Measurements from ENCODE around the gene WDR70. TPM values are rescaled to one million over a fixed set of nuclear protein-coding genes. Genes with fewer than 3 reads are reported as not detected.
"Not testable (repeated sequence)": the region's sequence is repeated elsewhere in the genome, so short reads cannot be mapped to it uniquely, and the experiment has no call there.

WDR70 gene
- total RNA-seq, 1 donor from 2014 or later = 43.7 TPM

- intact Hi-C loops (cut with DNase I); ATAC-seq; DNase-seq (ENCODE audit: low spot score): not testable (repeated sequence)
Measured at GRCh38 chr5:37445783-37446182, 66.7 kb downstream of the WDR70 start.

DNA sequence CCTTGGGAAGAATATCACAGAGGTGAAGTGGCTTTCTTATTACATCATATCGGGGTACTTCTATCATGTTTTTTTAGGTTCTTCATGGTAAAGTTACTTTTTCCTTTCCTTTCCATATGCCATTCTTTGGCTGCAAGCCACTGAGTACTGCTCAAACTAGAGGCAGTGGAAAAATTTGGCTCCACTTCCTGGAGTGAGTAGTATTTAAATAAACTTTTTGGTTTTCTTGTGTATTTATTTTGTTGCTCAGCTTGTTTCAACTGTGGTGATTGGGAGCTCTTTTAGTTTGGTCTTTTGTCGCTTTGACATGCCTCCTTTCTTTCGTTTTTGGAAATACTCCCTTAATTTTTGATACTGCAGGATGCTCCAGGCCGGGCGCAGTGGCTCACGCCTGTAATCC lies 69.8 kb downstream of the WDR70 start:
- intact Hi-C loops (cut with DNase I) = no loop called here
- no peak for DNase-seq (ENCODE audit: low spot score)
- ATAC-seq = no peak

- DNase-seq (ENCODE audit: low spot score); ATAC-seq: not testable (repeated sequence)
- intact Hi-C loops (cut with DNase I) = loop anchor here (5.0 kb wide), 1 partner anchor 1150 kb away; the partner anchor contains the start of gene RANBP3L
Measured at GRCh38 chr5:37451991-37452390, 72.9 kb downstream of the WDR70 start.

GRCh38 chr5:37453252-37453651 lies 74.1 kb downstream of the WDR70 start:
- ATAC-seq; DNase-seq (ENCODE audit: low spot score): not testable (repeated sequence)
- intact Hi-C loops (cut with DNase I) = loop anchor here (5.0 kb wide), 1 partner anchor 1151 kb away; the partner anchor contains the start of gene RANBP3L

DNA sequence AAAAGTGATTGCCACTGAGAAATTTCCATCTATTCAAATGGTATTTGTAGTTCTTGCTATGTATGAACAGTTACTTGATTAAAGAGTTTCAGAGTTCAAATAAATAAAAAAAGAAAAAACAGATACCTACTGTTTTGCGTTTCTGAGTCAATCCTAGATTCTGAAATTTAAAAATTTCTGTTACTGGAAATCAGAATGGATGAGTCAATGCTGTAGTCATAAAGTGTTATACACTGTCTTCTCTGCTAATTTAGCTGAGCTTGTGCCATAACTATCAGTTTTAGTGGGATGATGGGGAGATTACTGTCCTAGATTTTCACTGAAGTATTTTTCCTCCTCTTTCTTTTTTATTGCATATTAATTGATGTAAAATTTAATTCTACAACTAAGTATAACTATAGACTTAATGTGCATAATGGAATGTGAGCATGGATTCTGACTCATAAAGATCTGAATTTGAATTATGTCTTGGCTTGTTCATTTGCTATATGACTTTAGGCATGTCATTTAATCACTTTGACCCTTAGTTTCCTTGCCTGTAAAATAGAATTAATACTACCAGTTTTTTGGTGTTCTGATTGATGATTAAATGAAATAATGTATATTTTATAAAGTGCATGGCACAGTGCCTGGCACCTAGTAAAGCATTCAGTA lies 75.4 kb downstream of the WDR70 start:
- DNase-seq (ENCODE audit: low spot score); ATAC-seq: not testable (repeated sequence)
- intact Hi-C loops (cut with DNase I) = loop anchor here (5.0 kb wide), 1 partner anchor 1152 kb away; the partner anchor contains the start of gene RANBP3L

- ATAC-seq; intact Hi-C loops (cut with DNase I); DNase-seq (ENCODE audit: low spot score): not testable (repeated sequence)
Measured at GRCh38 chr5:37463191-37464051, 84.3 kb downstream of the WDR70 start.

DNA sequence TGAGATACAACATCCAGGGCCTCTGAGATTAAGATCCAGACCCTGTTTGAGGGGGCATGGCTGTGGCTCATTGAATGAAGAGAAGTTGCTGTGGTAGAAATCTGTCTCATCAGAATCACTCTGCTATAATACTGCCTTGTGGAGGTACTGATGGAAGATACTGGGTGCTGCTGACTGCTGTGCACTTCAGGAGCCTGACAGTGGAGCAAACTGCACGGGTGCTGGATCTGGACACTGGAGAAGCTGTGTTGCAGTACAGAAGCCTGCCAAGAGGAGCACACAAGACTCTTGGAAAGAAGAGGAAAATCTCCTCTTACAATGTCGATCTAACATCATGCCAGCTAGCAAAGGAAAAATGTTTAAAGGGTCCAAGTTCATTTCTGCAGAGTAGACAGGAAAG lies 85.5 kb downstream of the WDR70 start:
- ATAC-seq; intact Hi-C loops (cut with DNase I); DNase-seq (ENCODE audit: low spot score): not testable (repeated sequence)

GRCh38 chr5:37469383-37469782 lies 90.3 kb downstream of the WDR70 start:
- ATAC-seq; DNase-seq (ENCODE audit: low spot score); intact Hi-C loops (cut with DNase I): not testable (repeated sequence)

DNA sequence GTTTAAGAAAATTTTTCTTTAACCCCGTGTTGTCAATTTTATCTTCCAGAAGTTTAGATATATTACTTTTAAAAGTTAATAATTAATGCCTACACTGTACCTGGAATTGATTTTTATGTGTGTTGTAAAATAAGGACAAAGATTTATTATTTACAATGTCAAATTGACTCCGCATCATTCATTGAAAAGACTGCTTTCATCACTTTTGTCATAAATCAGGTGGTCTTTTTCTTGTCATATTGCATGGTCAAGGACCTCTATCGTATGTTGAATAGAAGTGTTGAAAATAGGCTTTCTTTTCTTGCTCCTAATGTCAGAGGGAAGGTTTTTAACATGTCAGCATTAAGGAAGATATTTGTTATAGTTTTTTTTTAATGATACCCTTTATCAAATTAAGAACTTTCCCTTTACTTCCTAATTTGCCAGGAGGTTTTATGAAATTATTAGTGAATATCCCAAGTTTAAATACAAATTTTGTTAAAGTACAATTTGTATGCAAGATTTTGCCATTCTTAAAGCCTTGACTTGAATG lies 92.6 kb downstream of the WDR70 start:
- DNase-seq (ENCODE audit: low spot score) (no peak), ATAC-seq (no peak)
- intact Hi-C loops (cut with DNase I) = no loop called here

DNA sequence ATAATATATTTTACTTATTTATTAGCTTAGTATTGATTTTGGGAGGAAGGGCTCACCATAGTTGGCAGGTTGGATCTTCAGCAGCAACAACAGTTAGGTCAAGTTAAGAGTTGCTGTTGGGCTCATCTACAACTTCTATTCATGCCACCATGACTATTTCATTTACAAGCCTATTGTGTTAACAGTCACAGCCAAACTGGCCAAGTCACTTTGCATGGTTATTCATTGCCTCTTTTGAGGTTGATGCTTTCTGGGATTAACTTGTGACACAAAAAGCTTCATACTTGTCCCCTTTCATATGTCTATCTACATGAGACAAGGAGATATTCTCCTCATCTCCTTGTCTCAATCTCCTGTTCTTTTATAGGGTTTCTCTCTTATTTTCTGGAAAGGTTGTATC lies 98.3 kb downstream of the WDR70 start:
- no peak for DNase-seq (ENCODE audit: low spot score)
- no peak for ATAC-seq
- intact Hi-C loops (cut with DNase I) = no loop called here

GRCh38 chr5:37478121-37478894 lies 99.2 kb downstream of the WDR70 start:
- intact Hi-C loops (cut with DNase I) = no loop called here

GRCh38 chr5:37481395-37481794 lies 102.3 kb downstream of the WDR70 start:
- ATAC-seq; DNase-seq (ENCODE audit: low spot score); intact Hi-C loops (cut with DNase I): not testable (repeated sequence)

More at GRCh38 chr5:37478121-37478894, 99.2 kb downstream of the WDR70 start:
- DNase-seq (ENCODE audit: low spot score) = no peak
- ATAC-seq = no peak

DNA sequence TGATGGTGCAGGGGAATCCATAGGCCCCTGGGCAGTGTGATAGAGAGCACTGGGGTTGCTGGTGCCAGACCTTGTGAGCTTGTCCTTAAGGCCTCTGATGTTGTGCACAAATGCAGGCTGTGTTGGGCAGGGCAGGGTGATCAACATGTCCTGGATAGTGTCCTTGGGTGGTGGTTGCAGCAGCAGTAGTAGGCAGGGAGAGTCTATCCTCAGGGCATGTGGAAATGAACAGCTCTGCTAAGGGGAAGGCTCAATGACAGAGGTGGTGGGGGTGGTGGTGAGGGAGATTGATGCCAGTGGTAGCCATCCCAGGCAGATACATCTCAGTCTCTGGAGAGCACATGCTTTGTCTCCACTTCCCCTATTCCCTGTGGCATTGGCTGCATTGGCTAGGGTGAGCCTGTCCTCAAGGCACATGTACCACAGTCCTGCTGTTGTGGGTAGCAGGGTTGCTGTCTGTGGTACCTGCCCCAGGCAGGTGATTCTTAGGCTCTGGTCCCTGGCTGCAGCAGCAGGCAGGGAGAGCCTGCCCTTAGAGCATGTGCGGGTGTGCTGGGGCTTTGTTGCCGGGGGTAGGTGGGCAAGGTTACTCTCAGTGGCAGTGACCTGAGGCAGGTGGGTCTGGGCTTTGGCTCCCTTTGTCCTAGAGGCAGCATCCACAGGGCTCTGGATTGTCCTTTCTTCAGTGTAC lies 111.1 kb downstream of the WDR70 start:
- DNase-seq (ENCODE audit: low spot score) (no peak), ATAC-seq (no peak)
- intact Hi-C loops (cut with DNase I) = no loop called here

DNA sequence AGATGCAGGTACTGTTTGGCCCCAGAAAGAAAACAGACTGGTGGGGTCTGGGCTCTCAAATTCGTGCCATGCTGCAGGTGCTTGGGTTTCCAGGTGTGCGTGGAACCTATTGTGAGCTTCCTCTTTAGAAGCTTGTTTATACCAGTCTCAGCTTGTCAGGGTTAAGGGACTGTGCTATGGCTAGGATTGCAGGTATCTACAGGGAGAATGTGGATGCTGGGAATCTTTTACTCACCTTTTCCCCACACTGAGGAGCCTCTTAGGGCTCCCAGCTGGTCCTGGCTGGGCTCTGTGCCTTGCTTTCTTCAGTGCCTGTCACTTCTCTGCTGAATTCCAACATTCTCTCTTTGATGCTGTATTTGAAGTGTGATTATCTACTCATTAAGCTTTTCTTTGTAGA lies 111.8 kb downstream of the WDR70 start:
- DNase-seq (ENCODE audit: low spot score) (no peak), ATAC-seq (no peak)
- intact Hi-C loops (cut with DNase I) = no loop called here

DNA sequence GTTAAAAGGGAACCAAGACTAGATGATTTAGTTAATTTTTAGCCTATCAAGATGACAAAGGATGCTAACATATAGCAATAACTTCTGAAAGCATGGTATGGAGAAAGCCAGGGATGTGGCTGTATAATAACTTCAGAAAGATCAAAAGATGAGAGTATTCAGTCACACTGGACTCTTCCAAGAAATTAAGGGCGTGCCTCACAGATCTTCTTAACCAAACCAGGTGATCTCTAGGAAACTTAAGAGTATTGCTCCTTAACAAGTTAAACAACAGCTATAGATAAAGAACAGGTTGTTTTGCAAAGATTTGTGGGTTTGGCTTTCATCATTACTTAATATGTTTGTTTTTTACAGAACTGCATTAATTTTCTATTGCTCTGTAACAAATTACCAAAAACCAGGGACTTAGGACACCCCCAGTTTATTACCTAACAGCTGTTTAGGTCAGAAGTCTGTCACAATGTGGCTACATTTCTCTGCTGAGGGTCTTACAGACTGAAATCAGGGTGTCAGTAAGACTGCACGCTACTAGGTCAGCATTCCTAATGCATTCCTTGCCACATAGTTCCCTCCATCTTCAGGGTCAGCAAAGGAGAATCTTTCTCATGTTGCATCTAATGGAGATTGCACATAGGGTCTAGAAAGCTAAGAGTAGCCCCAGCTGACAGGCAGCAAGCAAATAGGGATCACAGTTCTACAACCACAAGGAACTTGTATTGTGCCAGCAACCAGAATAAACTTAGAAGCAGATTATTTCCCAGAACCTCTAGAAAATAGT lies 113.8 kb downstream of the WDR70 start:
- ATAC-seq (no peak), DNase-seq (ENCODE audit: low spot score) (no peak)
- intact Hi-C loops (cut with DNase I) = no loop called here

DNA sequence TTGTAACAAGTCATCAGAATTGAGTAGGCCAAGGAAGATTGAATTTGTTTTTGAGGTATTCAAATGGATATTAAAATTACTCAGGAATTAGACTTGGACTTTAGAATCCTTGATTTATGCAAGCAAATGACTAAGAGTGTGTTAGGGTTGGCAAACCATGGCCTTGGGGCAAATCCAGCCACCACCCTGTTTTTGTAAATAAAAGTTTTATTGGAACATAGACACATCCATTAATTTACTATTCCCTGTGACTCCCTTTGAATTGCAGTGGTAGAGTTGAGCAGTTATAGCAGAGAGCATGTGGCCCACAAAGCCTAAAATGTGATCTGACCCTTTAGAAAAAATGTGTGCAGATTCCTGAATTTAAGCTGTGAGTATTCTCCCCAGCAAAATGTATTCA lies 115.6 kb downstream of the WDR70 start:
- intact Hi-C loops (cut with DNase I) = no loop called here

GRCh38 chr5:37495210-37495609 lies 116.1 kb downstream of the WDR70 start:
- intact Hi-C loops (cut with DNase I) = no loop called here
- DNase-seq (ENCODE audit: low spot score) = no peak
- ATAC-seq = no peak

More for the DNA sequence above, 115.6 kb downstream of the WDR70 start:
- ATAC-seq = no peak
- no peak for DNase-seq (ENCODE audit: low spot score)

Measured in sciatic nerve (tissue), 2 donors.